Measurements from ENCODE around the gene PDE6G. TPM values are rescaled to one million over a fixed set of nuclear protein-coding genes. Genes with fewer than 3 reads are reported as not detected.

The PDE6G gene
- 10 to 100 TPM; 10.0 to 10.9 TPM for total RNA-seq

- H3K4me3 Mint-ChIP-seq, result no peak within 1 kb of the TSS
- peaks cover 28% of the 10 kb centered on the region for H3K4me1 Mint-ChIP-seq
- H3K27ac Mint-ChIP-seq, result peak within 1 kb of the TSS; percentile 3
- peaks cover 1% of the 10 kb centered on the region for H3K27me3 Mint-ChIP-seq
- DNase-seq, result no peak
- POLR2A ChIA-PET, result interaction anchor here (1.1 to 2.8 kb wide), 3 partner anchors 9 to 47 kb away, joined by 3 to 22 read pairs (median 3); partner anchors contain the start of genes CCDC137, MRPL12 and OXLD1
- H3K36me3 Mint-ChIP-seq (ENCODE audit: low read depth), result no peaks in the 10 kb centered on the region
- no peaks in the 10 kb centered on the region for H3K9me3 Mint-ChIP-seq
- CTCF ChIA-PET, result interaction anchor here (1.1 kb wide), 1 partner anchor 8 kb away, joined by 3 read pairs; no protein-coding TSS in a partner anchor
Measured at GRCh38 chr17:81656118-81656743, at the start of gene PDE6G. Gene PDE6G (minus strand): TSS chr17:81656542. CDS start chr17:81653305, 3,237 bp downstream.

DNA sequence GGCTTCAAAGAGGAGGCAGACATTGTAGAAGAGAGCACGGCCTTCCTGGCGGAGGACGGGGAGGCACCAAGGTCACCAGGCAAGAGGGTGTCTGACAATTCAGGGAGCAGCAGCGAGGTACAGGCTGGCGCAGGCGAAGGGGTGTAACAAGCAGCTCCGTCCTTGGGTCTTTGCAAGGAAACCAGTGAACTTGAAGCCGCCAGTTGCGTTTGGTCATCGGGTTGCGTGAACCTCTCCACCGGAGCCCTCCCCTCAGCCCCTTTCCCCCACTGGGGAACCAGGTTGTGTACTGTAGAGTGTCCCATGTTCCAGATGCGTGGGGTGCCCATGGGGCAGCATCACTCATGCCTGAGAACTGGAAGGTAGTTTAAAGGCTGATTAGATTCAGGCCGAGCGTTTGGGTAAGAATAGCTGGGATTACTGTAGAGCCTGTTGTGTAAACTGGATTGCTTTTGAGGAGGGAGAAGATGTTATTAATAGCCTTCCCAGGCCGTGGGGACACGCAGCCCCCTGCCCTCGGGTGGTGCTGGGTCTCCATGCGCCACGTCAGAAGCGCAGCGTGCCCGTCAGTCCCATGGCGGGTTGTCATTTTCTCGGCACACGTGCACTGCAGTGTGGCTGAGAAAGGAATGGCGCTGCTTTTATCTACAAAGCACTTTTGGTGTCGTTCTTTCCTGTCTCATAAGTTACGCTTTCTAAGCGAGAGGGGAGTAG, 49.3 kb upstream of the PDE6G start:
- Mint-ChIP-seq H3K4me1 (peaks cover 41% of the 10 kb centered on the region), H3K27ac (peak overlapping the region; percentile 0), H3K4me3 (no peak overlapping the region), H3K9me3 (no peaks in the 10 kb centered on the region), H3K27me3 (no peaks in the 10 kb centered on the region), H3K36me3 (ENCODE audit: low read depth) (peaks cover 53% of the 10 kb centered on the region)
- ChIA-PET CTCF (no interaction called here), POLR2A (interaction anchor here (1.6 to 5.3 kb wide), 2 partner anchors 16 to 22 kb away, joined by 7 to 111 read pairs; partner anchors contain the start of genes ARL16 and HGS)
- DNase-seq, result no peak

GRCh38 chr17:81703747-81704654, 47.7 kb upstream of the PDE6G start:
- DNase-seq, result no peak
- H3K36me3 Mint-ChIP-seq (ENCODE audit: low read depth), result peaks cover 56% of the 10 kb centered on the region
- H3K4me1 Mint-ChIP-seq, result peaks cover 36% of the 10 kb centered on the region
- ChIA-PET CTCF (interaction anchor here (1.2 to 4.4 kb wide), 3 partner anchors 20 to 39 kb away, joined by 3 to 42 read pairs (median 18); partner anchors contain the start of genes ARL16 and HGS), POLR2A (interaction anchor here (0.8 to 5.3 kb wide), 30 partner anchors 7 to 594 kb away, joined by 3 to 111 read pairs (median 8); partner anchors contain the start of genes ACTG1, ALYREF, ANAPC11 and ARHGDIA)
- H3K4me3 Mint-ChIP-seq, result peak overlapping the region; percentile 76
- peak overlapping the region; percentile 75 for H3K27ac Mint-ChIP-seq
- H3K27me3 Mint-ChIP-seq, result no peaks in the 10 kb centered on the region
- H3K9me3 Mint-ChIP-seq, result no peaks in the 10 kb centered on the region

- Mint-ChIP-seq H3K4me1 (peaks cover 36% of the 10 kb centered on the region), H3K36me3 (ENCODE audit: low read depth) (peaks cover 61% of the 10 kb centered on the region), H3K27ac (peak within 1 kb of the TSS; percentile 94), H3K9me3 (no peaks in the 10 kb centered on the region), H3K4me3 (peak within 1 kb of the TSS; percentile 95), H3K27me3 (no peaks in the 10 kb centered on the region)
- POLR2A ChIA-PET, result interaction anchor here (0.8 to 5.3 kb wide), 41 partner anchors 8 to 595 kb away, joined by 3 to 111 read pairs (median 5); partner anchors contain the start of genes ACTG1, ALYREF, ANAPC11 and ARHGDIA
- CTCF ChIA-PET, result interaction anchor here (0.7 to 4.4 kb wide), 5 partner anchors 8 to 157 kb away, joined by 3 to 42 read pairs (median 4); partner anchors contain the start of genes ARL16 and HGS
- peak; percentile 91 for DNase-seq
Measured at GRCh38 chr17:81702934-81703746, 46.8 kb upstream of the PDE6G start, which contains the start of gene MRPL12. Gene MRPL12 (plus strand): TSS chr17:81703367. CDS start chr17:81703502, 135 bp downstream.

- Mint-ChIP-seq H3K9me3 (no peaks in the 10 kb centered on the region), H3K27me3 (no peaks in the 10 kb centered on the region), H3K36me3 (ENCODE audit: low read depth) (peaks cover 72% of the 10 kb centered on the region), H3K4me3 (peak overlapping the region; percentile 95), H3K27ac (peak overlapping the region; percentile 94), H3K4me1 (peaks cover 36% of the 10 kb centered on the region)
- POLR2A ChIA-PET, result interaction anchor here (1.2 to 5.3 kb wide), 20 partner anchors 8 to 329 kb away, joined by 3 to 111 read pairs (median 9); partner anchors contain the start of genes ACTG1, ALYREF, ANAPC11 and ARHGDIA
- CTCF ChIA-PET, result interaction anchor here (0.8 to 4.4 kb wide), 4 partner anchors 8 to 36 kb away, joined by 3 to 42 read pairs (median 10); partner anchors contain the start of genes ARL16 and HGS
- peak; percentile 39 for DNase-seq
Measured at GRCh38 chr17:81701288-81702071, 45.1 kb upstream of the PDE6G start.

GRCh38 chr17:81700353-81701287, 44.3 kb upstream of the PDE6G start:
- Mint-ChIP-seq H3K9me3 (no peaks in the 10 kb centered on the region), H3K27ac (peak overlapping the region; percentile 18), H3K4me1 (peaks cover 30% of the 10 kb centered on the region), H3K4me3 (peak overlapping the region; percentile 7), H3K27me3 (no peaks in the 10 kb centered on the region), H3K36me3 (ENCODE audit: low read depth) (peaks cover 67% of the 10 kb centered on the region)
- POLR2A ChIA-PET, result interaction anchor here (1.4 to 5.3 kb wide), 6 partner anchors 13 to 225 kb away, joined by 4 to 111 read pairs (median 30); partner anchors contain the start of genes ARHGDIA, ARL16, CCDC137 and HGS
- DNase-seq, result no peak
- CTCF ChIA-PET, result interaction anchor here (4.4 kb wide), 1 partner anchor 17 kb away, joined by 42 read pairs; the partner anchor contains the start of genes ARL16 and HGS

GRCh38 chr17:81697261-81698044, 41.1 kb upstream of the PDE6G start:
- no peak overlapping the region for H3K4me3 Mint-ChIP-seq
- ChIA-PET POLR2A (interaction anchor here (0.6 to 2.5 kb wide), 2 partner anchors 13 to 336 kb away, joined by 3 to 13 read pairs; partner anchors contain the start of genes ARL16 and HGS), CTCF (no interaction called here)
- H3K9me3 Mint-ChIP-seq, result no peaks in the 10 kb centered on the region
- no peak overlapping the region for H3K27ac Mint-ChIP-seq
- no peaks in the 10 kb centered on the region for H3K27me3 Mint-ChIP-seq
- H3K36me3 Mint-ChIP-seq (ENCODE audit: low read depth), result peaks cover 49% of the 10 kb centered on the region
- DNase-seq, result no peak
- peaks cover 19% of the 10 kb centered on the region for H3K4me1 Mint-ChIP-seq

DNA sequence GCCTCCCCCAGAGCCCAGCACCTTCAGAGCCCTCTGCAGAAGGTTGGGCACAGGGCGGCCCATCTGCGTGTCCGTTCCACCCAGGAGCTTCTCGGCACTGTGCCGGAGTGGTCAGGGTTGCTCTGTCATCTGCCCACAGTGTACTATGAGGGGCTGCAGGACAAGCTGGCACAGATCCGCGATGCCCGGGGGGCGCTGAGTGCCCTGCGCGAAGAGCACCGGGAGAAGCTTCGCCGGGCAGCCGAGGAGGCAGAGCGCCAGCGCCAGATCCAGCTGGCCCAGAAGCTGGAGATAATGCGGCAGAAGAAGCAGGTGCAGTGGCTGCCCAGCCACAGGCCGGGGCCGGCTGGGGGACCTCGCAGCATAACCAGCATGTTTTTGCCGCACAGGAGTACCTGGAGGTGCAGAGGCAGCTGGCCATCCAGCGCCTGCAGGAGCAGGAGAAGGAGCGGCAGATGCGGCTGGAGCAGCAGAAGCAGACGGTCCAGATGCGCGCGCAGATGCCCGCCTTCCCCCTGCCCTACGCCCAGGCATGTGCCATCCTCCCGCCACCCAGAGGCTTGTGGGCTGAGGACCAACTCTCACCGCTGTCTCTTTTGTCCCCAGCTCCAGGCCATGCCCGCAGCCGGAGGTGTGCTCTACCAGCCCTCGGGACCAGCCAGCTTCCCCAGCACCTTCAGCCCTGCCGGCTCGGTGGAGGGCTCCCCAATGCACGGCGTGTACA, 40.0 kb upstream of the PDE6G start:
- CTCF ChIA-PET, result no interaction called here
- Mint-ChIP-seq H3K4me3 (no peak overlapping the region), H3K36me3 (ENCODE audit: low read depth) (peaks cover 47% of the 10 kb centered on the region), H3K27me3 (no peaks in the 10 kb centered on the region), H3K27ac (no peak overlapping the region), H3K4me1 (peaks cover 9% of the 10 kb centered on the region), H3K9me3 (no peaks in the 10 kb centered on the region)
- no peak for DNase-seq
- POLR2A ChIA-PET, result interaction anchor here (2.5 kb wide), 1 partner anchor 12 kb away, joined by 13 read pairs; the partner anchor contains the start of genes ARL16 and HGS

DNA sequence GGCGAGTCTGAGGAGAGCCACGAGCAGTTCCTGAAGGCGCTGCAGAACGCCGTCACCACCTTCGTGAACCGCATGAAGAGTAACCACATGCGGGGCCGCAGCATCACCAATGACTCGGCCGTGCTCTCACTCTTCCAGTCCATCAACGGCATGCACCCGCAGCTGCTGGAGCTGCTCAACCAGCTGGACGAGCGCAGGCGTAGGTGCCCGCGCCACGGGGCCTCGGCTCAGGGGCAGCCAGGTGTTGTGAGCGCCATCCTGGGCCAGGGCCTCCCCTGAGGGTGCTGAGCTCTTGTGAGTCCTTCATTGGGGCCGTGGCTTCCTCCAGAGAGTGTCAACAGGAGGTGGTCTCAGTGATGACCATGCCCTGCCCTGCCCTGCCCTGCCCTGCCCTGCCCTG, 39.5 kb upstream of the PDE6G start:
- H3K36me3 Mint-ChIP-seq (ENCODE audit: low read depth), result peaks cover 48% of the 10 kb centered on the region
- DNase-seq, result no peak
- POLR2A ChIA-PET, result interaction anchor here (1.2 to 2.5 kb wide), 2 partner anchors 11 to 12 kb away, joined by 3 to 13 read pairs; partner anchors contain the start of genes ARL16 and HGS
- no peak overlapping the region for H3K27ac Mint-ChIP-seq
- H3K9me3 Mint-ChIP-seq, result no peaks in the 10 kb centered on the region
- no peak overlapping the region for H3K4me3 Mint-ChIP-seq
- H3K4me1 Mint-ChIP-seq, result peaks cover 3% of the 10 kb centered on the region
- CTCF ChIA-PET, result no interaction called here
- no peaks in the 10 kb centered on the region for H3K27me3 Mint-ChIP-seq

All from activated CD4-positive, alpha-beta memory T cell treated with anti-CD3 and anti-CD28 coated beads, Interleukin-2, amount 10 ng/mL, durations not matched to agents 7 days and 5 days (primary cell).